HCT116 (cell line): ENCODE measurements around the gene CCR2.

ENCODE experiments used
- CEBPB ChIP-seq: IDR thresholded peaks from 2 replicates; pipeline ENCODE4 v1.6.1; 2012; ENCODE audit warnings: low read depth
- EGR1 ChIP-seq: IDR thresholded peaks from 2 replicates; pipeline ENCODE4 v1.6.1; 2012; ENCODE audit warnings: low read depth
- FOSL1 ChIP-seq: IDR thresholded peaks from 2 replicates; pipeline ENCODE4 v1.6.1; 2012; ENCODE audit warnings: low read depth
- POLR2A ChIP-seq: IDR thresholded peaks from 2 replicates; pipeline ENCODE4 v1.7.0; 2011; ENCODE audit warnings: borderline replicate concordance; ENCODE audit not compliant: insufficient read depth, insufficient read length; ENCODE audit errors: extremely low read depth
- POLR2AphosphoS5 ChIP-seq: IDR thresholded peaks from 2 replicates; pipeline ENCODE4 v1.6.1; 2011; ENCODE audit warnings: mild to moderate bottlenecking, low read depth, low read length, moderate library complexity
- RAD21 ChIP-seq: IDR thresholded peaks from 2 replicates; pipeline ENCODE4 v1.6.1; 2012; ENCODE audit warnings: low read depth, mild to moderate bottlenecking
- SIN3A ChIP-seq: IDR thresholded peaks from 2 replicates; pipeline ENCODE4 v1.6.1; 2012; ENCODE audit warnings: low read depth
- SP1 ChIP-seq: IDR thresholded peaks from 2 replicates; pipeline ENCODE4 v1.6.1; 2012; ENCODE audit warnings: low read depth
- TF ChIP-seq, protein P1 (sequence below), 3 experiments: fragments of 200-600 bp in 1 of 3; sonication (generic) in 1 of 3; IDR thresholded peaks in 2 of 3; conservative IDR thresholded peaks in 1 of 3; 2 replicates each; pipeline ENCODE4 v1.5.1; 2012 to 2017; ENCODE audit warnings: low read depth in 2 of 3, low read length in 2 of 3, antibody characterized with exemption in 1 of 3, borderline replicate concordance in 1 of 3, control low read depth in 1 of 3, mild to moderate bottlenecking in 1 of 3, mixed read lengths in 1 of 3, mixed run types in 1 of 3, moderate library complexity in 1 of 3; ENCODE audit not compliant: insufficient read depth in 1 of 3

DNA sequence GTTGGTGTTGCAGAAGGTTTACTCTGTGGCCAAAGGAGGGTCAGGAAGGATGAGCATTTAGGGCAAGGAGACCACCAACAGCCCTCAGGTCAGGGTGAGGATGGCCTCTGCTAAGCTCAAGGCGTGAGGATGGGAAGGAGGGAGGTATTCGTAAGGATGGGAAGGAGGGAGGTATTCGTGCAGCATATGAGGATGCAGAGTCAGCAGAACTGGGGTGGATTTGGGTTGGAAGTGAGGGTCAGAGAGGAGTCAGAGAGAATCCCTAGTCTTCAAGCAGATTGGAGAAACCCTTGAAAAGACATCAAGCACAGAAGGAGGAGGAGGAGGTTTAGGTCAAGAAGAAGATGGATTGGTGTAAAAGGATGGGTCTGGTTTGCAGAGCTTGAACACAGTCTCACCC is 20.8 kb downstream of the CCR2 start:
- TF ChIP-seq, protein P1, sequence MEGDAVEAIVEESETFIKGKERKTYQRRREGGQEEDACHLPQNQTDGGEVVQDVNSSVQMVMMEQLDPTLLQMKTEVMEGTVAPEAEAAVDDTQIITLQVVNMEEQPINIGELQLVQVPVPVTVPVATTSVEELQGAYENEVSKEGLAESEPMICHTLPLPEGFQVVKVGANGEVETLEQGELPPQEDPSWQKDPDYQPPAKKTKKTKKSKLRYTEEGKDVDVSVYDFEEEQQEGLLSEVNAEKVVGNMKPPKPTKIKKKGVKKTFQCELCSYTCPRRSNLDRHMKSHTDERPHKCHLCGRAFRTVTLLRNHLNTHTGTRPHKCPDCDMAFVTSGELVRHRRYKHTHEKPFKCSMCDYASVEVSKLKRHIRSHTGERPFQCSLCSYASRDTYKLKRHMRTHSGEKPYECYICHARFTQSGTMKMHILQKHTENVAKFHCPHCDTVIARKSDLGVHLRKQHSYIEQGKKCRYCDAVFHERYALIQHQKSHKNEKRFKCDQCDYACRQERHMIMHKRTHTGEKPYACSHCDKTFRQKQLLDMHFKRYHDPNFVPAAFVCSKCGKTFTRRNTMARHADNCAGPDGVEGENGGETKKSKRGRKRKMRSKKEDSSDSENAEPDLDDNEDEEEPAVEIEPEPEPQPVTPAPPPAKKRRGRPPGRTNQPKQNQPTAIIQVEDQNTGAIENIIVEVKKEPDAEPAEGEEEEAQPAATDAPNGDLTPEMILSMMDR (IDR thresholded peaks at IDR 0.05 in 2 of 3, conservative IDR thresholded peaks at IDR 0.05 in 1 of 3; ENCODE audit: borderline replicate concordance in 1 of 3, insufficient read depth in 1 of 3, low read depth in 2 of 3, low read length in 2 of 3) = no peak
- no peak for TF ChIP-seq POLR2AphosphoS5
- no peak for TF ChIP-seq SP1
- no peak for TF ChIP-seq POLR2A
- TF ChIP-seq CEBPB = no peak
- TF ChIP-seq EGR1 = no peak
- no peak for TF ChIP-seq RAD21
- no peak for TF ChIP-seq FOSL1
- TF ChIP-seq SIN3A = no peak
